ENCODE data around the gene FMN1. TPM values are rescaled to one million over a fixed set of nuclear protein-coding genes. Genes with fewer than 3 reads are reported as not detected.

The FMN1 gene
- total RNA-seq, 4 donors from 2014 or later = 2.6 to 6.6 (median 4.2) TPM

GRCh38 chr15:32919749-32920414 is 274.6 kb downstream of the FMN1 start:
- no peak for TF ChIP-seq POLR2A (IDR thresholded peaks at IDR 0.05)
- no peak for TF ChIP-seq CTCF (IDR thresholded peaks at IDR 0.05 in 4 of 5, conservative IDR thresholded peaks at IDR 0.05 in 1 of 5)
- ATAC-seq (no peak), DNase-seq (no peak)
- intact Hi-C loops (cut with DNase I; ENCODE audit: low total_unique reads) = no loop called here
- H3K27me3 ChIP-seq = no peaks in the 10 kb centered on the region
- in situ Hi-C loops (cut with MboI; ENCODE audit: low sequenced_read_pairs in 4 of 4) = no loop called here
- no peak overlapping the region for H3K27ac ChIP-seq
- no peaks in the 10 kb centered on the region for H3K4me1 ChIP-seq
- H3K9me3 ChIP-seq = no peaks in the 10 kb centered on the region
- H3K36me3 ChIP-seq = no peaks in the 10 kb centered on the region
- no peak overlapping the region for H3K4me3 ChIP-seq

- Histone ChIP-seq H3K36me3 (no peaks in the 10 kb centered on the region), H3K27ac (no peak overlapping the region), H3K9me3 (no peaks in the 10 kb centered on the region), H3K27me3 (no peaks in the 10 kb centered on the region), H3K4me3 (no peak overlapping the region), H3K4me1 (no peaks in the 10 kb centered on the region)
- intact Hi-C loops (cut with DNase I; ENCODE audit: low total_unique reads) (no loop called here), in situ Hi-C loops (cut with MboI; ENCODE audit: low sequenced_read_pairs in 4 of 4) (no loop called here)
- DNase-seq (no peak), ATAC-seq (no peak)
- TF ChIP-seq POLR2A (IDR thresholded peaks at IDR 0.05) (no peak), CTCF (IDR thresholded peaks at IDR 0.05 in 4 of 5, conservative IDR thresholded peaks at IDR 0.05 in 1 of 5) (no peak)
These were observed 276.0 kb downstream of the FMN1 start for GRCh38 chr15:32918547-32918946.

- intact Hi-C loops (cut with DNase I; ENCODE audit: low total_unique reads) (no loop called here), in situ Hi-C loops (cut with MboI; ENCODE audit: low sequenced_read_pairs in 4 of 4) (no loop called here)
- Histone ChIP-seq H3K4me3 (no peak overlapping the region), H3K9me3 (no peaks in the 10 kb centered on the region), H3K36me3 (no peaks in the 10 kb centered on the region), H3K27ac (no peak overlapping the region), H3K27me3 (no peaks in the 10 kb centered on the region), H3K4me1 (no peaks in the 10 kb centered on the region)
- no peak for ATAC-seq
- TF ChIP-seq POLR2A (IDR thresholded peaks at IDR 0.05) (no peak), CTCF (IDR thresholded peaks at IDR 0.05 in 4 of 5, conservative IDR thresholded peaks at IDR 0.05 in 1 of 5) (no peak)
- no peak for DNase-seq
These were observed 283.7 kb downstream of the FMN1 start for GRCh38 chr15:32910839-32911238.

GRCh38 chr15:32909431-32909830 is 285.1 kb downstream of the FMN1 start:
- no peaks in the 10 kb centered on the region for H3K9me3 ChIP-seq
- no peak for ATAC-seq
- H3K27ac ChIP-seq = no peak overlapping the region
- no peaks in the 10 kb centered on the region for H3K27me3 ChIP-seq
- H3K4me3 ChIP-seq = no peak overlapping the region
- H3K4me1 ChIP-seq = no peaks in the 10 kb centered on the region
- TF ChIP-seq CTCF (IDR thresholded peaks at IDR 0.05 in 4 of 5, conservative IDR thresholded peaks at IDR 0.05 in 1 of 5) = no peak
- no peak for TF ChIP-seq POLR2A (IDR thresholded peaks at IDR 0.05)
- DNase-seq = no peak
- in situ Hi-C loops (cut with MboI; ENCODE audit: low sequenced_read_pairs in 4 of 4) (no loop called here), intact Hi-C loops (cut with DNase I; ENCODE audit: low total_unique reads) (no loop called here)
- no peaks in the 10 kb centered on the region for H3K36me3 ChIP-seq

- Histone ChIP-seq H3K9me3 (no peaks in the 10 kb centered on the region), H3K27me3 (no peaks in the 10 kb centered on the region), H3K4me1 (no peaks in the 10 kb centered on the region), H3K27ac (no peak overlapping the region), H3K4me3 (no peak overlapping the region), H3K36me3 (no peaks in the 10 kb centered on the region)
- in situ Hi-C loops (cut with MboI; ENCODE audit: low sequenced_read_pairs in 4 of 4) (no loop called here), intact Hi-C loops (cut with DNase I; ENCODE audit: low total_unique reads) (no loop called here)
- ATAC-seq = no peak
- TF ChIP-seq CTCF (IDR thresholded peaks at IDR 0.05 in 4 of 5, conservative IDR thresholded peaks at IDR 0.05 in 1 of 5) (no peak), POLR2A (IDR thresholded peaks at IDR 0.05) (no peak)
- DNase-seq = no peak
These were observed 285.6 kb downstream of the FMN1 start for GRCh38 chr15:32908872-32909271.

All from gastrocnemius medialis (tissue), 4 donors.